Subcutaneous adipose tissue (tissue), 4 donors: Measurements from ENCODE around the gene TXNL4A. TPM values are rescaled to one million over a fixed set of nuclear protein-coding genes. Genes with fewer than 3 reads are reported as not detected.

Experiments used
- CTCF ChIP-seq: fragments of 450-650 bp; IDR thresholded peaks from one replicate; pipeline ENCODE4 v1.5.1; 2016; ENCODE audit warnings: low read depth, mild to moderate bottlenecking, control low read depth, antibody characterized with exemption, moderate library complexity
- total RNA-seq, 4 donors: library from RNA; depleted of rRNA; stranded (reverse); fragments of >200 nt; gene quantifications; one replicate each; pipeline ENCODE4 v1.1.0, GENCODE V29; 2016

TXNL4A gene
- total RNA-seq, 4 donors from 2014 or later, result 22.9 to 53.3 (median 28.1) TPM

- TF ChIP-seq CTCF, result no peak
These were observed 66.1 kb downstream of the TXNL4A start for GRCh38 chr18:79921984-79922965.

Other genes with a start within 250 kb of the TXNL4A start
- gene KCNG2, start 190.6 kb downstream of the TXNL4A start, total RNA-seq, result under 1 TPM in 1 of 4 donors, not detected in 3; 0.44 TPM
- 100 to 1,000 TPM in 1 of 4 donors, 10 to 100 TPM in 3; 41.4 to 310 (median 78.5) TPM for gene SLC66A2, start 36.9 kb downstream of the TXNL4A start, total RNA-seq
- 10 to 100 TPM; 10.4 to 26.3 (median 19.4) TPM for gene HSBP1L1, start 23.9 kb downstream of the TXNL4A start, total RNA-seq
- 10 to 100 TPM; 27.4 to 51.1 (median 37.8) TPM for gene RBFA, start 45.9 kb upstream of the TXNL4A start, total RNA-seq
- 10 to 100 TPM; 11.9 to 19.8 (median 15.2) TPM for gene ADNP2, start 120.7 kb upstream of the TXNL4A start, total RNA-seq